Islet precursor cell (in vitro differentiated cells): ENCODE data around the gene FNDC11.
"Not testable (repeated sequence)": the region's sequence is repeated elsewhere in the genome, so short reads cannot be mapped to it uniquely, and the experiment has no call there.

Experiments
- DNase-seq: peaks from one replicate; pipeline ENCODE4 v3.0.0-alpha.2; 2018

Gene FNDC11

GRCh38 chr20:63568170-63568981, 14.4 kb downstream of the FNDC11 start:
- no peak for DNase-seq

- no peak for DNase-seq
Measured at GRCh38 chr20:63568986-63569949, 15.3 kb downstream of the FNDC11 start.

- DNase-seq, result no peak
Measured at GRCh38 chr20:63570281-63571086, 16.5 kb downstream of the FNDC11 start.

- DNase-seq, result not testable (repeated sequence)
Measured at GRCh38 chr20:63571087-63571478, 17.1 kb downstream of the FNDC11 start.

- DNase-seq, result no peak
Measured at GRCh38 chr20:63572071-63572787, 18.3 kb downstream of the FNDC11 start.

- DNase-seq, result no peak
Measured at GRCh38 chr20:63572788-63573646, 19.1 kb downstream of the FNDC11 start.

- no peak for DNase-seq
Measured at GRCh38 chr20:63573647-63574131, 19.7 kb downstream of the FNDC11 start.

- peak; percentile 87 for DNase-seq
Measured at GRCh38 chr20:63574156-63574828, 20.3 kb downstream of the FNDC11 start, which contains the start of gene HELZ2. Gene HELZ2, minus strand, starts transcription at chr20:63574239. Its CDS starts 1,854 bp downstream, at chr20:63572385.

GRCh38 chr20:63574829-63575743, 21.1 kb downstream of the FNDC11 start:
- no peak for DNase-seq

- no peak for DNase-seq
Measured at GRCh38 chr20:63576311-63576710, 22.4 kb downstream of the FNDC11 start.

GRCh38 chr20:63577317-63577894, 23.4 kb downstream of the FNDC11 start:
- DNase-seq, result no peak

GRCh38 chr20:63578224-63579016, 24.5 kb downstream of the FNDC11 start:
- DNase-seq, result no peak

GRCh38 chr20:63579017-63579694, 25.2 kb downstream of the FNDC11 start:
- DNase-seq, result no peak

GRCh38 chr20:63580796-63581461, 27.0 kb downstream of the FNDC11 start:
- DNase-seq, result peak; percentile 77

- DNase-seq, result no peak
Measured at GRCh38 chr20:63582382-63583063, 28.6 kb downstream of the FNDC11 start.
